HepG2 (cell line): ENCODE measurements around the gene CCDC73. TPM values are rescaled to one million over a fixed set of nuclear protein-coding genes. Genes with fewer than 3 reads are reported as not detected.

Source experiments
- ARNT ChIP-seq: fragments of 450-650 bp; IDR thresholded peaks from 2 replicates; pipeline ENCODE4 v1.6.1; 2017
- ATM ChIP-seq: fragments of 450-650 bp; IDR thresholded peaks from 2 replicates; pipeline ENCODE4 v1.7.1; 2017; ENCODE audit warnings: mild to moderate bottlenecking, borderline replicate concordance
- CCAR2 ChIP-seq: fragments of 200-400 bp; formaldehyde crosslinking; optimal IDR thresholded peaks from 2 replicates; pipeline ENCODE3; 2018; ENCODE audit warnings: low read depth, mild to moderate bottlenecking, low read length, moderate library complexity
- HNRNPL ChIP-seq: fragments of 200-400 bp; formaldehyde crosslinking; IDR thresholded peaks from 2 replicates; pipeline ENCODE4 v1.6.1; 2017; ENCODE audit warnings: mild to moderate bottlenecking, low read depth, low read length
- JDP2 ChIP-seq: sonication (generic); formaldehyde crosslinking; IDR thresholded peaks from 2 replicates; pipeline ENCODE4 v1.8.1; 2022; ENCODE audit warnings: missing genetic modification reagents, borderline replicate concordance
- KAT8 ChIP-seq: IDR thresholded peaks from 2 replicates; pipeline ENCODE4 v1.6.1; 2016; ENCODE audit warnings: missing genetic modification reagents, missing compliant biosample characterization
- MAZ ChIP-seq, 2 experiments: sonication (generic) in 1 of 2; formaldehyde crosslinking in 1 of 2; IDR thresholded peaks; 2 replicates each; pipeline versions ENCODE4 v1.5.0 to v1.6.1; 2012 to 2020; ENCODE audit warnings: low read depth in 2 of 2, mild to moderate bottlenecking in 2 of 2, borderline replicate concordance in 1 of 2, improper control_type of control experiment in 1 of 2, low read length in 1 of 2, missing genetic modification reagents in 1 of 2, moderate library complexity in 1 of 2
- PAF1 ChIP-seq: IDR thresholded peaks from 2 replicates; pipeline ENCODE4 v1.6.1; 2016; ENCODE audit warnings: missing genetic modification reagents, missing compliant biosample characterization
- PHF20 ChIP-seq: sonication (generic); formaldehyde crosslinking; IDR thresholded peaks from 2 replicates; pipeline ENCODE4 v1.5.0; 2020; ENCODE audit warnings: mild to moderate bottlenecking, missing genetic modification reagents
- RELA ChIP-seq: sonication (generic); formaldehyde crosslinking; IDR thresholded peaks from 2 replicates; pipeline ENCODE4 v1.4.0; 2020; ENCODE audit warnings: missing genetic modification reagents
- SMARCC2 ChIP-seq: fragments of 450-650 bp; IDR thresholded peaks from 2 replicates; pipeline ENCODE4 v1.6.1; 2017; ENCODE audit warnings: antibody characterized with exemption, mild to moderate bottlenecking
- ZNF703 ChIP-seq: sonication (generic); formaldehyde crosslinking; IDR thresholded peaks from 2 replicates; pipeline ENCODE4 v1.5.1; 2020; ENCODE audit warnings: missing genetic modification reagents, mild to moderate bottlenecking, moderate library complexity, borderline replicate concordance
- polyA plus RNA-seq, 8 experiments: library from polyadenylated mRNA; depleted of rRNA in 3 of 8; stranded (reverse) in 7 of 8; unstranded in 1 of 8; fragments of >200 nt; fragmentation: Illumina TruSeq in 4 of 8; extraction: Trizol in 4 of 8; gene quantifications; 2 replicates each; pipeline versions ENCODE4 v1.2.1 to v1.2.3, GENCODE V29; 2011 to 2016; ENCODE audit warnings: low read depth in 4 of 8, missing spikeins in 1 of 8, mixed read lengths in 1 of 8; ENCODE audit not compliant: insufficient read depth in 1 of 8
- total RNA-seq, 5 experiments: library from RNA; depleted of rRNA; stranded (reverse); fragments of >200 nt; fragmentation: Illumina TruSeq; extraction: Trizol; gene quantifications; 2 replicates each; pipeline ENCODE4 v1.2.3, GENCODE V29; 2016; ENCODE audit warnings: low read depth in 1 of 5
- TF ChIP-seq, protein P1 (sequence below): sonication (generic); formaldehyde crosslinking; IDR thresholded peaks from 2 replicates; pipeline ENCODE4 v1.5.0; 2020; ENCODE audit warnings: missing genetic modification reagents
- TF ChIP-seq, protein P2 (sequence below): IDR thresholded peaks from 2 replicates; pipeline ENCODE4 v1.6.1; 2016; ENCODE audit warnings: missing genetic modification reagents, missing compliant biosample characterization
- TF ChIP-seq, protein P3 (sequence below): sonication (generic); formaldehyde crosslinking; IDR thresholded peaks from 2 replicates; pipeline ENCODE4 v1.5.0; 2020; ENCODE audit warnings: mild to moderate bottlenecking, missing genetic modification reagents
- TF ChIP-seq, protein P4 (sequence below): IDR thresholded peaks from 2 replicates; pipeline ENCODE4 v1.4.0; 2020; ENCODE audit warnings: mild to moderate bottlenecking, missing genetic modification reagents
- TF ChIP-seq, protein P5 (sequence below): sonication (generic); formaldehyde crosslinking; IDR thresholded peaks from 2 replicates; pipeline ENCODE4 v1.4.0; 2020; ENCODE audit warnings: low read depth, mild to moderate bottlenecking, missing genetic modification reagents
- TF ChIP-seq, protein P6 (sequence below): sonication (generic); formaldehyde crosslinking; IDR thresholded peaks from 2 replicates; pipeline ENCODE4 v1.5.0; 2020; ENCODE audit warnings: missing genetic modification reagents

CCDC73 gene
- total and polyA plus RNA-seq, 2 of the 13 experiments (the other 11 are each of a cell fraction or from before 2014, with no cell fraction given): 0.01 to 0.11 TPM

DNA sequence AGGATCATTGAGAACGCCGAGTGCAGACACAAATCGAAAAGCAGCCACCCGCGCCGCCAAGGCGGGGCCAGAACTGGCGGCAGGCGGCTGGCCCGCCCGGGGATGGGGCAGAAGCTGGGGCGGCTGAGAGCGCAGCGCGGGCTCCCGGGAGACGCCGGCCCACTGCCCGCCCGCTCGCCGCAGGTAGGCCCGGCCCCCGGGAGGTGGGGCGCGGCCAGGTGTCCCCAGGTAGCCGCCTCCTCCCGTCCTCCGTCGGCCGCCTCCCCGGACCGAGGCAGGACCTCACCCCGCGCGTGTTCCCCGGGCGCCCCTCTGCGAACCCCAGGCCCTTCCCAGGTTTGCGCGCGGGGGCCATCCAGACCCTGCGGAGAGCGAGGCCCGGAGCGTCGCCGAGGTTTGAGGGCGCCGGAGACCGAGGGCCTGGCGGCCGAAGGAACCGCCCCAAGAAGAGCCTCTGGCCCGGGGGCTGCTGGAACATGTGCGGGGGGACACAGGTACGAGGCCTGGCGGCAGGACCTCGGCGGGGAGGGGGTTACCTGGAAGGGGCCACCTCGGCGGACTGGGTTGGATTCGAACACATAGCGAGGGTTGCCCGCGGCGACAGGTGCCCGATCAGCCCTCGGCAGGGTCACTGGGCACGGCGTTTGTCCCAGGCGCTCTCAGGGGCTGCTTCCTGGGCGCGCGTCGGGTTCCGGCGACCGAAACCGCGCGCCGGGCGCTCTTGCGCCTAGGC lies 35.4 kb upstream of the CCDC73 start, which contains the start of gene PRRG4 (continued):
- TF ChIP-seq, protein P1, sequence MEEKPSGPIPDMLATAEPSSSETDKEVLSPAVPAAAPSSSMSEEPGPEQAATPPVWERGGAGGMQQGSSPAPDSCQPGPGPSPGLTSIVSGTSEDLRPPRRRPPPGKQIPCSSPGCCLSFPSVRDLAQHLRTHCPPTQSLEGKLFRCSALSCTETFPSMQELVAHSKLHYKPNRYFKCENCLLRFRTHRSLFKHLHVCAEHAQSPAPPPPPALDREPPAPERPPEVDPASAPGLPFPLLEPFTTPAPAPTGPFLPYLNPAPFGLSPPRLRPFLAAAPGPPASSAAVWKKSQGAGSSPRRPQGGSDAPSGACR (CRISPR knock-in tag): no peak
- TF ChIP-seq ZNF703 (CRISPR knock-in tag) (no peak), MAZ (IDR thresholded peaks at IDR 0.05; ENCODE audit: borderline replicate concordance, low read depth, low read length) (no peak), MAZ (CRISPR knock-in tag; IDR thresholded peaks at IDR 0.05; ENCODE audit: low read depth) (peak; percentile 58; the same call in 1 of the 2 replicates), CCAR2 (no peak), JDP2 (CRISPR knock-in tag) (no peak), KAT8 (CRISPR knock-in tag) (no peak), PHF20 (CRISPR knock-in tag) (no peak), ATM (no peak), PAF1 (CRISPR knock-in tag) (no peak), HNRNPL (0 out of 2 replicates have a peak, but pooled peaks have one; percentile 47), RELA (CRISPR knock-in tag) (no peak), SMARCC2 (no peak), ARNT (no peak)
- TF ChIP-seq, protein P2, sequence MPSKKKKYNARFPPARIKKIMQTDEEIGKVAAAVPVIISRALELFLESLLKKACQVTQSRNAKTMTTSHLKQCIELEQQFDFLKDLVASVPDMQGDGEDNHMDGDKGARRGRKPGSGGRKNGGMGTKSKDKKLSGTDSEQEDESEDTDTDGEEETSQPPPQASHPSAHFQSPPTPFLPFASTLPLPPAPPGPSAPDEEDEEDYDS (CRISPR knock-in tag): no peak
- TF ChIP-seq, protein P3, sequence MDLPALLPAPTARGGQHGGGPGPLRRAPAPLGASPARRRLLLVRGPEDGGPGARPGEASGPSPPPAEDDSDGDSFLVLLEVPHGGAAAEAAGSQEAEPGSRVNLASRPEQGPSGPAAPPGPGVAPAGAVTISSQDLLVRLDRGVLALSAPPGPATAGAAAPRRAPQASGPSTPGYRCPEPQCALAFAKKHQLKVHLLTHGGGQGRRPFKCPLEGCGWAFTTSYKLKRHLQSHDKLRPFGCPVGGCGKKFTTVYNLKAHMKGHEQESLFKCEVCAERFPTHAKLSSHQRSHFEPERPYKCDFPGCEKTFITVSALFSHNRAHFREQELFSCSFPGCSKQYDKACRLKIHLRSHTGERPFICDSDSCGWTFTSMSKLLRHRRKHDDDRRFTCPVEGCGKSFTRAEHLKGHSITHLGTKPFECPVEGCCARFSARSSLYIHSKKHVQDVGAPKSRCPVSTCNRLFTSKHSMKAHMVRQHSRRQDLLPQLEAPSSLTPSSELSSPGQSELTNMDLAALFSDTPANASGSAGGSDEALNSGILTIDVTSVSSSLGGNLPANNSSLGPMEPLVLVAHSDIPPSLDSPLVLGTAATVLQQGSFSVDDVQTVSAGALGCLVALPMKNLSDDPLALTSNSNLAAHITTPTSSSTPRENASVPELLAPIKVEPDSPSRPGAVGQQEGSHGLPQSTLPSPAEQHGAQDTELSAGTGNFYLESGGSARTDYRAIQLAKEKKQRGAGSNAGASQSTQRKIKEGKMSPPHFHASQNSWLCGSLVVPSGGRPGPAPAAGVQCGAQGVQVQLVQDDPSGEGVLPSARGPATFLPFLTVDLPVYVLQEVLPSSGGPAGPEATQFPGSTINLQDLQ: no peak
- TF ChIP-seq, protein P4, sequence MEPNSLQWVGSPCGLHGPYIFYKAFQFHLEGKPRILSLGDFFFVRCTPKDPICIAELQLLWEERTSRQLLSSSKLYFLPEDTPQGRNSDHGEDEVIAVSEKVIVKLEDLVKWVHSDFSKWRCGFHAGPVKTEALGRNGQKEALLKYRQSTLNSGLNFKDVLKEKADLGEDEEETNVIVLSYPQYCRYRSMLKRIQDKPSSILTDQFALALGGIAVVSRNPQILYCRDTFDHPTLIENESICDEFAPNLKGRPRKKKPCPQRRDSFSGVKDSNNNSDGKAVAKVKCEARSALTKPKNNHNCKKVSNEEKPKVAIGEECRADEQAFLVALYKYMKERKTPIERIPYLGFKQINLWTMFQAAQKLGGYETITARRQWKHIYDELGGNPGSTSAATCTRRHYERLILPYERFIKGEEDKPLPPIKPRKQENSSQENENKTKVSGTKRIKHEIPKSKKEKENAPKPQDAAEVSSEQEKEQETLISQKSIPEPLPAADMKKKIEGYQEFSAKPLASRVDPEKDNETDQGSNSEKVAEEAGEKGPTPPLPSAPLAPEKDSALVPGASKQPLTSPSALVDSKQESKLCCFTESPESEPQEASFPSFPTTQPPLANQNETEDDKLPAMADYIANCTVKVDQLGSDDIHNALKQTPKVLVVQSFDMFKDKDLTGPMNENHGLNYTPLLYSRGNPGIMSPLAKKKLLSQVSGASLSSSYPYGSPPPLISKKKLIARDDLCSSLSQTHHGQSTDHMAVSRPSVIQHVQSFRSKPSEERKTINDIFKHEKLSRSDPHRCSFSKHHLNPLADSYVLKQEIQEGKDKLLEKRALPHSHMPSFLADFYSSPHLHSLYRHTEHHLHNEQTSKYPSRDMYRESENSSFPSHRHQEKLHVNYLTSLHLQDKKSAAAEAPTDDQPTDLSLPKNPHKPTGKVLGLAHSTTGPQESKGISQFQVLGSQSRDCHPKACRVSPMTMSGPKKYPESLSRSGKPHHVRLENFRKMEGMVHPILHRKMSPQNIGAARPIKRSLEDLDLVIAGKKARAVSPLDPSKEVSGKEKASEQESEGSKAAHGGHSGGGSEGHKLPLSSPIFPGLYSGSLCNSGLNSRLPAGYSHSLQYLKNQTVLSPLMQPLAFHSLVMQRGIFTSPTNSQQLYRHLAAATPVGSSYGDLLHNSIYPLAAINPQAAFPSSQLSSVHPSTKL: no peak
- TF ChIP-seq, protein P5, sequence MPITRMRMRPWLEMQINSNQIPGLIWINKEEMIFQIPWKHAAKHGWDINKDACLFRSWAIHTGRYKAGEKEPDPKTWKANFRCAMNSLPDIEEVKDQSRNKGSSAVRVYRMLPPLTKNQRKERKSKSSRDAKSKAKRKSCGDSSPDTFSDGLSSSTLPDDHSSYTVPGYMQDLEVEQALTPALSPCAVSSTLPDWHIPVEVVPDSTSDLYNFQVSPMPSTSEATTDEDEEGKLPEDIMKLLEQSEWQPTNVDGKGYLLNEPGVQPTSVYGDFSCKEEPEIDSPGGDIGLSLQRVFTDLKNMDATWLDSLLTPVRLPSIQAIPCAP (CRISPR knock-in tag): no peak
- TF ChIP-seq, protein P6, sequence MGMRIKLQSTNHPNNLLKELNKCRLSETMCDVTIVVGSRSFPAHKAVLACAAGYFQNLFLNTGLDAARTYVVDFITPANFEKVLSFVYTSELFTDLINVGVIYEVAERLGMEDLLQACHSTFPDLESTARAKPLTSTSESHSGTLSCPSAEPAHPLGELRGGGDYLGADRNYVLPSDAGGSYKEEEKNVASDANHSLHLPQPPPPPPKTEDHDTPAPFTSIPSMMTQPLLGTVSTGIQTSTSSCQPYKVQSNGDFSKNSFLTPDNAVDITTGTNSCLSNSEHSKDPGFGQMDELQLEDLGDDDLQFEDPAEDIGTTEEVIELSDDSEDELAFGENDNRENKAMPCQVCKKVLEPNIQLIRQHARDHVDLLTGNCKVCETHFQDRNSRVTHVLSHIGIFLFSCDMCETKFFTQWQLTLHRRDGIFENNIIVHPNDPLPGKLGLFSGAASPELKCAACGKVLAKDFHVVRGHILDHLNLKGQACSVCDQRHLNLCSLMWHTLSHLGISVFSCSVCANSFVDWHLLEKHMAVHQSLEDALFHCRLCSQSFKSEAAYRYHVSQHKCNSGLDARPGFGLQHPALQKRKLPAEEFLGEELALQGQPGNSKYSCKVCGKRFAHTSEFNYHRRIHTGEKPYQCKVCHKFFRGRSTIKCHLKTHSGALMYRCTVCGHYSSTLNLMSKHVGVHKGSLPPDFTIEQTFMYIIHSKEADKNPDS (CRISPR knock-in tag): no peak
